ENCODE measurements around the gene ASH1L. TPM values are rescaled to one million over a fixed set of nuclear protein-coding genes. Genes with fewer than 3 reads are reported as not detected.

Gene ASH1L
- total and polyA plus RNA-seq, 9 of the 15 experiments (the other 6 are each of a cell fraction or from before 2014, with no cell fraction given) = 2.0 to 23.3 (median 14.6) TPM

DNA sequence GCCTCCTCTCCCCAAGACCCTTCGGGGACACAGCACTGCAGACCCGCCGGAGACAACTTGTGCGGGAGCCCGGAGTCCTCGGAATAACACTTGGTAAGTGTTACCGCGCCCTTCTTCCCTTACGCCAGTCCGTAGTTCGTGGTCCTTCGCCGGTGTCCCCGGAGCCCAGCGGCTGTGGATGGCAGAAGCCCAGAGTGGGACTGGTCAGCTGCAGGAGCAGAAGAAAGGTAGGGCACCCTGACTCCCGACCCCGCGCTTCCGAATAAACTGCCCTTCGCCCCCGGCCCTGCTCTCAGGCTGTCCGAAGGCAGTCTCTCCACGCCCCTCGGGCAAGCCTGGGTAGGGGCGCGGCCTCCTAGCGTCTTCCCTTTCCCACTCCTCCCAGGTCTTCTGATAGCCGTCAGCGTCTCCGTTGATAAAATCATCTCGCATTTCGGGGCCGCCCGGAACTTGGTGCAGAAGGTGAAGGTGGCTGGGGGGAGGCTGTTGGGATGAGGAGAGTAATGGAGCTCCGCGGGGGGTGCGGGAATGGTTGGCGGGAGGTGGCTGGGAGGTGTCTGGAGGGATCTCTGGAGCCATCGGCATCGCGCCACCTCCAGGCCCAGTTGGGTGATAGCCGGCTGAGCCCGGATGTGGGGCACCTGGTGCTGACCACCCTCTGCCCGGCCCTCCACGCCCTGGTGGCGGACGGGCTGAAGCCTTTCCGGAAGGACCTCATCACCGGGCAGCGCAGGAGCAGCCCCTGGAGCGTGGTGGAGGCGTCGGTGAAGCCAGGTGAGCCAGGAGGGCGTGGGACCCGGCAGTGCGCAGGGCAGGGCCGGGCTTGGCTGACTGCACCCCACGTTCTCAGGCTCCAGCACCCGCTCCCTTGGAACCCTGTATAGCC, 237.6 kb downstream of the ASH1L start (continued):
- TF ChIP-seq, protein P1, sequence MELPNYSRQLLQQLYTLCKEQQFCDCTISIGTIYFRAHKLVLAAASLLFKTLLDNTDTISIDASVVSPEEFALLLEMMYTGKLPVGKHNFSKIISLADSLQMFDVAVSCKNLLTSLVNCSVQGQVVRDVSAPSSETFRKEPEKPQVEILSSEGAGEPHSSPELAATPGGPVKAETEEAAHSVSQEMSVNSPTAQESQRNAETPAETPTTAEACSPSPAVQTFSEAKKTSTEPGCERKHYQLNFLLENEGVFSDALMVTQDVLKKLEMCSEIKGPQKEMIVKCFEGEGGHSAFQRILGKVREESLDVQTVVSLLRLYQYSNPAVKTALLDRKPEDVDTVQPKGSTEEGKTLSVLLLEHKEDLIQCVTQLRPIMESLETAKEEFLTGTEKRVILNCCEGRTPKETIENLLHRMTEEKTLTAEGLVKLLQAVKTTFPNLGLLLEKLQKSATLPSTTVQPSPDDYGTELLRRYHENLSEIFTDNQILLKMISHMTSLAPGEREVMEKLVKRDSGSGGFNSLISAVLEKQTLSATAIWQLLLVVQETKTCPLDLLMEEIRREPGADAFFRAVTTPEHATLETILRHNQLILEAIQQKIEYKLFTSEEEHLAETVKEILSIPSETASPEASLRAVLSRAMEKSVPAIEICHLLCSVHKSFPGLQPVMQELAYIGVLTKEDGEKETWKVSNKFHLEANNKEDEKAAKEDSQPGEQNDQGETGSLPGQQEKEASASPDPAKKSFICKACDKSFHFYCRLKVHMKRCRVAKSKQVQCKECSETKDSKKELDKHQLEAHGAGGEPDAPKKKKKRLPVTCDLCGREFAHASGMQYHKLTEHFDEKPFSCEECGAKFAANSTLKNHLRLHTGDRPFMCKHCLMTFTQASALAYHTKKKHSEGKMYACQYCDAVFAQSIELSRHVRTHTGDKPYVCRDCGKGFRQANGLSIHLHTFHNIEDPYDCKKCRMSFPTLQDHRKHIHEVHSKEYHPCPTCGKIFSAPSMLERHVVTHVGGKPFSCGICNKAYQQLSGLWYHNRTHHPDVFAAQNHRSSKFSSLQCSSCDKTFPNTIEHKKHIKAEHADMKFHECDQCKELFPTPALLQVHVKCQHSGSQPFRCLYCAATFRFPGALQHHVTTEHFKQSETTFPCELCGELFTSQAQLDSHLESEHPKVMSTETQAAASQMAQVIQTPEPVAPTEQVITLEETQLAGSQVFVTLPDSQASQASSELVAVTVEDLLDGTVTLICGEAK (IDR thresholded peaks at IDR 0.05) = no peak
- TF ChIP-seq, protein P1 (CRISPR knock-in tag; IDR thresholded peaks at IDR 0.05) = no peak
- TF ChIP-seq, protein P2, sequence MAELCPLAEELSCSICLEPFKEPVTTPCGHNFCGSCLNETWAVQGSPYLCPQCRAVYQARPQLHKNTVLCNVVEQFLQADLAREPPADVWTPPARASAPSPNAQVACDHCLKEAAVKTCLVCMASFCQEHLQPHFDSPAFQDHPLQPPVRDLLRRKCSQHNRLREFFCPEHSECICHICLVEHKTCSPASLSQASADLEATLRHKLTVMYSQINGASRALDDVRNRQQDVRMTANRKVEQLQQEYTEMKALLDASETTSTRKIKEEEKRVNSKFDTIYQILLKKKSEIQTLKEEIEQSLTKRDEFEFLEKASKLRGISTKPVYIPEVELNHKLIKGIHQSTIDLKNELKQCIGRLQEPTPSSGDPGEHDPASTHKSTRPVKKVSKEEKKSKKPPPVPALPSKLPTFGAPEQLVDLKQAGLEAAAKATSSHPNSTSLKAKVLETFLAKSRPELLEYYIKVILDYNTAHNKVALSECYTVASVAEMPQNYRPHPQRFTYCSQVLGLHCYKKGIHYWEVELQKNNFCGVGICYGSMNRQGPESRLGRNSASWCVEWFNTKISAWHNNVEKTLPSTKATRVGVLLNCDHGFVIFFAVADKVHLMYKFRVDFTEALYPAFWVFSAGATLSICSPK (IDR thresholded peaks at IDR 0.05; ENCODE audit: borderline replicate concordance) = 0 out of 2 replicates have a peak, but pooled peaks have one; percentile 61
- TF ChIP-seq ZNF121 (CRISPR knock-in tag; conservative IDR thresholded peaks at IDR 0.05) (no peak), NELFE (IDR thresholded peaks at IDR 0.05; ENCODE audit: insufficient read depth, insufficient read length) (no peak), FUS (optimal IDR thresholded peaks at IDR 0.05; ENCODE audit: low read depth, low read length) (no peak), HEY1 (CRISPR knock-in tag; IDR thresholded peaks at IDR 0.05; ENCODE audit: borderline replicate concordance) (no peak), ZNF12 (CRISPR knock-in tag; IDR thresholded peaks at IDR 0.05) (no peak), ZC3H8 (IDR thresholded peaks at IDR 0.05) (no peak), FOXJ2 (tag; IDR thresholded peaks at IDR 0.05) (no peak), POU5F1 (IDR thresholded peaks at IDR 0.05; ENCODE audit: borderline replicate concordance, low read depth, low read length, partially characterized antibody) (no peak)
- TF ChIP-seq, protein P3, sequence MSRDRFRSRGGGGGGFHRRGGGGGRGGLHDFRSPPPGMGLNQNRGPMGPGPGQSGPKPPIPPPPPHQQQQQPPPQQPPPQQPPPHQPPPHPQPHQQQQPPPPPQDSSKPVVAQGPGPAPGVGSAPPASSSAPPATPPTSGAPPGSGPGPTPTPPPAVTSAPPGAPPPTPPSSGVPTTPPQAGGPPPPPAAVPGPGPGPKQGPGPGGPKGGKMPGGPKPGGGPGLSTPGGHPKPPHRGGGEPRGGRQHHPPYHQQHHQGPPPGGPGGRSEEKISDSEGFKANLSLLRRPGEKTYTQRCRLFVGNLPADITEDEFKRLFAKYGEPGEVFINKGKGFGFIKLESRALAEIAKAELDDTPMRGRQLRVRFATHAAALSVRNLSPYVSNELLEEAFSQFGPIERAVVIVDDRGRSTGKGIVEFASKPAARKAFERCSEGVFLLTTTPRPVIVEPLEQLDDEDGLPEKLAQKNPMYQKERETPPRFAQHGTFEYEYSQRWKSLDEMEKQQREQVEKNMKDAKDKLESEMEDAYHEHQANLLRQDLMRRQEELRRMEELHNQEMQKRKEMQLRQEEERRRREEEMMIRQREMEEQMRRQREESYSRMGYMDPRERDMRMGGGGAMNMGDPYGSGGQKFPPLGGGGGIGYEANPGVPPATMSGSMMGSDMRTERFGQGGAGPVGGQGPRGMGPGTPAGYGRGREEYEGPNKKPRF (IDR thresholded peaks at IDR 0.05; ENCODE audit: low read depth, low read length) = no peak
